ENCODE measurements around the gene LCN6. TPM values are rescaled to one million over a fixed set of nuclear protein-coding genes. Genes with fewer than 3 reads are reported as not detected.

Gene LCN6
- total and polyA plus RNA-seq, 2 of the 13 experiments (the other 11 are each of a cell fraction or from before 2014, with no cell fraction given) = not detected

GRCh38 chr9:136791516-136792276, 43.4 kb upstream of the LCN6 start (continued):
- peak; percentile 9; the same call in 1 of the 2 replicates for TF ChIP-seq SP4 (CRISPR knock-in tag; IDR thresholded peaks at IDR 0.05)
- TF ChIP-seq ZNF772 (CRISPR knock-in tag; IDR thresholded peaks at IDR 0.05) = 0 out of 2 replicates have a peak, but pooled peaks have one; percentile 67
- no peak for TF ChIP-seq FOXP1 (IDR thresholded peaks at IDR 0.05)
- TF ChIP-seq FOXP1 (CRISPR knock-in tag; IDR thresholded peaks at IDR 0.05) = no peak
- TF ChIP-seq CSRNP2 (CRISPR knock-in tag; conservative IDR thresholded peaks at IDR 0.05; ENCODE audit: low read depth) = no peak
- peak; percentile 66; the same call in 1 of the 2 replicates for TF ChIP-seq KAT7 (CRISPR knock-in tag; IDR thresholded peaks at IDR 0.05; ENCODE audit: borderline replicate concordance)
- TF ChIP-seq ZNF616 (CRISPR knock-in tag; IDR thresholded peaks at IDR 0.05; ENCODE audit: low read depth) = peak; percentile 53; the same call in 1 of the 2 replicates
- TF ChIP-seq ZNF18 (CRISPR knock-in tag; IDR thresholded peaks at IDR 0.05; ENCODE audit: insufficient replicate concordance) = peak; percentile 55
- no peak for TF ChIP-seq ZNF382 (CRISPR knock-in tag; IDR thresholded peaks at IDR 0.05; ENCODE audit: borderline replicate concordance)
- TF ChIP-seq CREM (IDR thresholded peaks at IDR 0.05) = no peak
- no peak for TF ChIP-seq CREM (CRISPR knock-in tag; IDR thresholded peaks at IDR 0.05)
- no peak; the same call in 1 of the 2 replicates for TF ChIP-seq ZBED4 (CRISPR knock-in tag; IDR thresholded peaks at IDR 0.05; ENCODE audit: borderline replicate concordance)
- TF ChIP-seq TP53 (CRISPR knock-in tag; conservative IDR thresholded peaks at IDR 0.05) = 0 out of 2 replicates have a peak, but pooled peaks have one; percentile 59
- TF ChIP-seq ZNF589 (CRISPR knock-in tag; conservative IDR thresholded peaks at IDR 0.05) = 0 out of 2 replicates have a peak, but pooled peaks have one; percentile 20
- no peak for TF ChIP-seq DR1 (CRISPR knock-in tag; IDR thresholded peaks at IDR 0.05)
- TF ChIP-seq HNRNPH1 (optimal IDR thresholded peaks at IDR 0.05; ENCODE audit: low read depth, low read length) = no peak
- 0 out of 2 replicates have a peak, but pooled peaks have one; percentile 11 for TF ChIP-seq MEIS2 (CRISPR knock-in tag; IDR thresholded peaks at IDR 0.05)
- 0 out of 2 replicates have a peak, but pooled peaks have one; percentile 9 for TF ChIP-seq ZNF124 (CRISPR knock-in tag; IDR thresholded peaks at IDR 0.05)
- TF ChIP-seq HIVEP1 (CRISPR knock-in tag; IDR thresholded peaks at IDR 0.05) = peak; percentile 58; the same call in 1 of the 2 replicates
- TF ChIP-seq POLR2G (IDR thresholded peaks at IDR 0.05; ENCODE audit: low read depth, low read length) = peak; percentile 23; the same call in 1 of the 2 replicates
- TF ChIP-seq POGK (CRISPR knock-in tag; conservative IDR thresholded peaks at IDR 0.05) = peak; percentile 50; the same call in 1 of the 2 replicates
